SK-N-SH (cell line): Measurements from ENCODE around the gene LRRC51.

ENCODE experiments used
- CHD2 ChIP-seq: fragments of 150-350 bp; IDR thresholded peaks from 2 replicates; pipeline ENCODE4 v1.6.1; 2018; ENCODE audit warnings: low read length; ENCODE audit not compliant: partially characterized antibody
- EZH2phosphoT487 ChIP-seq: fragments of 200-600 bp; sonication (generic); IDR thresholded peaks from 2 replicates; pipeline ENCODE4 v1.6.1; 2017; ENCODE audit warnings: low read depth, mixed run types, mild to moderate bottlenecking, antibody characterized with exemption, moderate library complexity, borderline replicate concordance
- GABPA ChIP-seq: IDR thresholded peaks from 2 replicates; pipeline ENCODE4 v1.4.0; 2012; ENCODE audit warnings: low read depth, mild to moderate bottlenecking
- MXI1 ChIP-seq: IDR thresholded peaks from 2 replicates; pipeline ENCODE4 v1.6.1; 2012; ENCODE audit warnings: mild to moderate bottlenecking, low read depth, low read length, improper control_type of control experiment
- NRF1 ChIP-seq: IDR thresholded peaks from 2 replicates; pipeline ENCODE4 v1.6.1; 2012; ENCODE audit warnings: low read depth, mild to moderate bottlenecking, low read length
- RXRA ChIP-seq: IDR thresholded peaks from 2 replicates; pipeline ENCODE4 v1.4.0; 2012; ENCODE audit warnings: low read depth, mild to moderate bottlenecking, borderline replicate concordance
- YY1 ChIP-seq: IDR thresholded peaks from 2 replicates; pipeline ENCODE4 v1.4.0; 2012; ENCODE audit warnings: low read depth, mild to moderate bottlenecking
- TF ChIP-seq, protein P1 (sequence below): fragments of 200-600 bp; sonication (generic); IDR thresholded peaks from 2 replicates; pipeline ENCODE4 v1.6.1; 2017; ENCODE audit warnings: antibody characterized with exemption, mild to moderate bottlenecking, moderate library complexity
- TF ChIP-seq, protein P2 (sequence below): IDR thresholded peaks from 2 replicates; pipeline ENCODE4 v1.4.0; 2012; ENCODE audit warnings: low read depth, borderline replicate concordance

DNA sequence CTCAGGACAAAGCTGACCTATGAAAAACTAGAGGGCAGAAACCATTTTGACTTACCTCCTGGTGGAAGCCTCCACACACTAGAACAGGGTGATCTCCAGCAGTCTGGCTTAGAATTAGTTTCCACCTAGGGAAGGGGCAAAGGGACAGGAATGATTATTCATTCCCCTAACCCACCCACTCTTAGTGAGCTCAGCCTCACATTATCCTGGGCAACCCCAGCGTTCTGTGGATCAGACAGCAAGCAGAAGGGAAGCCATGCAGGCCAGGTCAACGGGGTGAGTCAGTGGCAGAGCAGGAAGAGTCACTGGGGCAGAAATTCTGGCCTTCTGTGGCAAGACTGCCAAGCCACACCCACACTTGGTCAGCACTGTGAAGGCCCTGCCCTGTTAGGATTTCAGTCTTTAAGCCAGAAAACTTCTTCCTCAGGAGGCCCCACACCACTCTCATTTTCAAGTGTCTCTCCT is 10.8 kb upstream of the LRRC51 start:
- TF ChIP-seq, protein P1, sequence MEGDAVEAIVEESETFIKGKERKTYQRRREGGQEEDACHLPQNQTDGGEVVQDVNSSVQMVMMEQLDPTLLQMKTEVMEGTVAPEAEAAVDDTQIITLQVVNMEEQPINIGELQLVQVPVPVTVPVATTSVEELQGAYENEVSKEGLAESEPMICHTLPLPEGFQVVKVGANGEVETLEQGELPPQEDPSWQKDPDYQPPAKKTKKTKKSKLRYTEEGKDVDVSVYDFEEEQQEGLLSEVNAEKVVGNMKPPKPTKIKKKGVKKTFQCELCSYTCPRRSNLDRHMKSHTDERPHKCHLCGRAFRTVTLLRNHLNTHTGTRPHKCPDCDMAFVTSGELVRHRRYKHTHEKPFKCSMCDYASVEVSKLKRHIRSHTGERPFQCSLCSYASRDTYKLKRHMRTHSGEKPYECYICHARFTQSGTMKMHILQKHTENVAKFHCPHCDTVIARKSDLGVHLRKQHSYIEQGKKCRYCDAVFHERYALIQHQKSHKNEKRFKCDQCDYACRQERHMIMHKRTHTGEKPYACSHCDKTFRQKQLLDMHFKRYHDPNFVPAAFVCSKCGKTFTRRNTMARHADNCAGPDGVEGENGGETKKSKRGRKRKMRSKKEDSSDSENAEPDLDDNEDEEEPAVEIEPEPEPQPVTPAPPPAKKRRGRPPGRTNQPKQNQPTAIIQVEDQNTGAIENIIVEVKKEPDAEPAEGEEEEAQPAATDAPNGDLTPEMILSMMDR, result no peak
- TF ChIP-seq GABPA (no peak), YY1 (peak; percentile 35; the same call in 1 of the 2 replicates), EZH2phosphoT487 (no peak), NRF1 (no peak), MXI1 (no peak), RXRA (no peak; the same call in 1 of the 2 replicates), CHD2 (no peak)
- TF ChIP-seq, protein P2, sequence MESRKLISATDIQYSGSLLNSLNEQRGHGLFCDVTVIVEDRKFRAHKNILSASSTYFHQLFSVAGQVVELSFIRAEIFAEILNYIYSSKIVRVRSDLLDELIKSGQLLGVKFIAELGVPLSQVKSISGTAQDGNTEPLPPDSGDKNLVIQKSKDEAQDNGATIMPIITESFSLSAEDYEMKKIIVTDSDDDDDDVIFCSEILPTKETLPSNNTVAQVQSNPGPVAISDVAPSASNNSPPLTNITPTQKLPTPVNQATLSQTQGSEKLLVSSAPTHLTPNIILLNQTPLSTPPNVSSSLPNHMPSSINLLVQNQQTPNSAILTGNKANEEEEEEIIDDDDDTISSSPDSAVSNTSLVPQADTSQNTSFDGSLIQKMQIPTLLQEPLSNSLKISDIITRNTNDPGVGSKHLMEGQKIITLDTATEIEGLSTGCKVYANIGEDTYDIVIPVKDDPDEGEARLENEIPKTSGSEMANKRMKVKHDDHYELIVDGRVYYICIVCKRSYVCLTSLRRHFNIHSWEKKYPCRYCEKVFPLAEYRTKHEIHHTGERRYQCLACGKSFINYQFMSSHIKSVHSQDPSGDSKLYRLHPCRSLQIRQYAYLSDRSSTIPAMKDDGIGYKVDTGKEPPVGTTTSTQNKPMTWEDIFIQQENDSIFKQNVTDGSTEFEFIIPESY, result no peak
